ENCODE data around the gene CBFA2T3.

DNA sequence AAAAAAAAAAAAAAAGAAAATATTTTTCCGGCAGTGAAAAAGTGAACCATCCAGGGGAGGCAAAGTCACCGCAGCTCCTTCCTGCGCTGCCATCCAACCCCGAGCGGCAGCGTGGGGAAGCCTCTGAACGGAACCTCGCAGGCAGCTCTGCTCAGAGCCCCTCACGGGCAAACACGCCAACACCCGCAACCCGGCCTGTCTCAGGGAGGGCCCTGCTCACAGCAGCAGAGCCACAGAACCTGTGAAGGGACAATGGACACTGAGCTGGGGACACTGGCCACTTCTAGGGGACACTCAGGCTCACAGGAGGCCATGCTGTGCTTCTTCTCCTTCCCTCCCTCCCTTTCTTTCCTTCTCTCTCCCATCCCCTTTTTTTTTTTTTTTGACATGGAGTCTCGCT lies 143.9 kb downstream of the CBFA2T3 start:
- TF ChIP-seq, protein P1, sequence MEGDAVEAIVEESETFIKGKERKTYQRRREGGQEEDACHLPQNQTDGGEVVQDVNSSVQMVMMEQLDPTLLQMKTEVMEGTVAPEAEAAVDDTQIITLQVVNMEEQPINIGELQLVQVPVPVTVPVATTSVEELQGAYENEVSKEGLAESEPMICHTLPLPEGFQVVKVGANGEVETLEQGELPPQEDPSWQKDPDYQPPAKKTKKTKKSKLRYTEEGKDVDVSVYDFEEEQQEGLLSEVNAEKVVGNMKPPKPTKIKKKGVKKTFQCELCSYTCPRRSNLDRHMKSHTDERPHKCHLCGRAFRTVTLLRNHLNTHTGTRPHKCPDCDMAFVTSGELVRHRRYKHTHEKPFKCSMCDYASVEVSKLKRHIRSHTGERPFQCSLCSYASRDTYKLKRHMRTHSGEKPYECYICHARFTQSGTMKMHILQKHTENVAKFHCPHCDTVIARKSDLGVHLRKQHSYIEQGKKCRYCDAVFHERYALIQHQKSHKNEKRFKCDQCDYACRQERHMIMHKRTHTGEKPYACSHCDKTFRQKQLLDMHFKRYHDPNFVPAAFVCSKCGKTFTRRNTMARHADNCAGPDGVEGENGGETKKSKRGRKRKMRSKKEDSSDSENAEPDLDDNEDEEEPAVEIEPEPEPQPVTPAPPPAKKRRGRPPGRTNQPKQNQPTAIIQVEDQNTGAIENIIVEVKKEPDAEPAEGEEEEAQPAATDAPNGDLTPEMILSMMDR (IDR thresholded peaks at IDR 0.05), result no peak
- no peak for TF ChIP-seq POLR2A (IDR thresholded peaks at IDR 0.05)
